CD4-positive, alpha-beta T cell treated with Interleukin-12 subunit alpha and Interleukin-12 subunit beta, for 1 hour (primary cell): ENCODE results near the gene HERC5.

Source experiments
- DNase-seq: peaks from one replicate; pipeline ENCODE4 v3.0.0-alpha.2; 2020

HERC5 gene

GRCh38 chr4:88523325-88524129 is 66.6 kb downstream of the HERC5 start, which contains the start of gene PYURF:
PYURF (minus strand) TSS chr4:88523776; CDS start chr4:88523700, 76 bp downstream.
- peak; percentile 78 for DNase-seq

- no peak for DNase-seq
These were observed 67.3 kb downstream of the HERC5 start for GRCh38 chr4:88524171-88524570.

- DNase-seq = peak; percentile 45
These were observed 69.4 kb downstream of the HERC5 start for GRCh38 chr4:88526221-88526815.

- no peak for DNase-seq
These were observed 70.9 kb downstream of the HERC5 start for GRCh38 chr4:88527787-88528186.

GRCh38 chr4:88528861-88529260 is 71.9 kb downstream of the HERC5 start:
- DNase-seq = no peak

GRCh38 chr4:88531549-88531948 is 74.6 kb downstream of the HERC5 start:
- DNase-seq = no peak

GRCh38 chr4:88533088-88533790 is 76.3 kb downstream of the HERC5 start:
- no peak for DNase-seq

- no peak for DNase-seq
These were observed 77.2 kb downstream of the HERC5 start for GRCh38 chr4:88533937-88534750.

GRCh38 chr4:88535090-88535755 is 78.3 kb downstream of the HERC5 start:
- DNase-seq = no peak

GRCh38 chr4:88537709-88538108 is 80.8 kb downstream of the HERC5 start:
- no peak for DNase-seq

GRCh38 chr4:88539322-88540068 is 82.6 kb downstream of the HERC5 start:
- peak; percentile 79 for DNase-seq

GRCh38 chr4:88549815-88550214 is 92.9 kb downstream of the HERC5 start:
- DNase-seq = no peak
